AG10803 (cell line): ENCODE measurements around the gene EPB41L3.
A peak's percentile ranks its signal among the peaks of the same experiment; 100 is the strongest.

Experiments used
- DNase-seq: peaks from one replicate; pipeline ENCODE4 v3.0.0; 2010; ENCODE audit warnings: low read depth
- H3K4me3 ChIP-seq: 2 replicates; pipeline ENCODE4 v1.5.1; 2011; ENCODE audit warnings: mild to moderate bottlenecking, low read length, control low read depth
- TF ChIP-seq, protein P1 (sequence below): conservative IDR thresholded peaks from 2 replicates; pipeline ENCODE4 v1.5.1; 2011; ENCODE audit warnings: mild to moderate bottlenecking, low read length, control low read depth, inconsistent platforms

Gene EPB41L3

DNA sequence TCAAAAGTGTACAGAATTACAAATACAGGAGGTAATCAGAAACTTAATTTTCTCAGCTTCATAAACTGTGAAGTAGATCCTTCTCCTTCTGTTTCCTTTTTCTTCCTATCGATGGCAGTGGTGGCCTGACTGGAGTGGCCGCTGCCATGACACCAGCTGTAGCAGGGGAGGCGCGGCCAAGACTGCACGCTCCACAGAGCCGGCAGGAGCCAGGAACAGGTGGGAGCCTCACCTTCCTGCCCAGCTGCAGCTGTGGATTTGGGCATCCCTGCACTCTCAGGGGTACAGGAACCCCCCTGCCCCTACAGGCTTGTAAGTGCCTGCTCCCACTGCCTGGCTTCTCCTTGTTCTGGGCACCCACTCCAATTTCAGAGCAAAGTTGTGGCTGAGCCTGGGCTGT is 76.1 kb downstream of the EPB41L3 start:
- TF ChIP-seq, protein P1, sequence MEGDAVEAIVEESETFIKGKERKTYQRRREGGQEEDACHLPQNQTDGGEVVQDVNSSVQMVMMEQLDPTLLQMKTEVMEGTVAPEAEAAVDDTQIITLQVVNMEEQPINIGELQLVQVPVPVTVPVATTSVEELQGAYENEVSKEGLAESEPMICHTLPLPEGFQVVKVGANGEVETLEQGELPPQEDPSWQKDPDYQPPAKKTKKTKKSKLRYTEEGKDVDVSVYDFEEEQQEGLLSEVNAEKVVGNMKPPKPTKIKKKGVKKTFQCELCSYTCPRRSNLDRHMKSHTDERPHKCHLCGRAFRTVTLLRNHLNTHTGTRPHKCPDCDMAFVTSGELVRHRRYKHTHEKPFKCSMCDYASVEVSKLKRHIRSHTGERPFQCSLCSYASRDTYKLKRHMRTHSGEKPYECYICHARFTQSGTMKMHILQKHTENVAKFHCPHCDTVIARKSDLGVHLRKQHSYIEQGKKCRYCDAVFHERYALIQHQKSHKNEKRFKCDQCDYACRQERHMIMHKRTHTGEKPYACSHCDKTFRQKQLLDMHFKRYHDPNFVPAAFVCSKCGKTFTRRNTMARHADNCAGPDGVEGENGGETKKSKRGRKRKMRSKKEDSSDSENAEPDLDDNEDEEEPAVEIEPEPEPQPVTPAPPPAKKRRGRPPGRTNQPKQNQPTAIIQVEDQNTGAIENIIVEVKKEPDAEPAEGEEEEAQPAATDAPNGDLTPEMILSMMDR = no peak
- no peak for DNase-seq
- H3K4me3 ChIP-seq = no peak overlapping the region

DNA sequence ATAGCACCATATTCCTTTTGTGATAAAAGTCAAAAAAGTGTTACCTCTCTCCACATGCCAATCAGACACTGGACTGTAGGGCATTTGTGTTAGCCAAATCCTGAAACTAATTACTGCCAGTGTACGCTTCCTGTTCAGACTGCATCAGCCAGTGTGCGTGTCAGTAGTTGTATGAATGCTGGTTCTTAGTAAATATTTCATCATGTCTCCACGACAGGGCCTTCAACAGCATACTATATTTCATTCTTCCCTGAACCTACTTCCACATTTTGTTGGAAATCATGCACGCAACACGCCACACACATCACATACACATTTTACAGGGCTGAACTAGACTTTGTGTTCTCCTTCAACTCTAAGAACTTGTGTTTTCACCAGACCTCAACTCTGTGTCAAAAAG is 77.5 kb downstream of the EPB41L3 start:
- DNase-seq = peak; percentile 58
- H3K4me3 ChIP-seq = no peak overlapping the region
- TF ChIP-seq, protein P1 = no peak

DNA sequence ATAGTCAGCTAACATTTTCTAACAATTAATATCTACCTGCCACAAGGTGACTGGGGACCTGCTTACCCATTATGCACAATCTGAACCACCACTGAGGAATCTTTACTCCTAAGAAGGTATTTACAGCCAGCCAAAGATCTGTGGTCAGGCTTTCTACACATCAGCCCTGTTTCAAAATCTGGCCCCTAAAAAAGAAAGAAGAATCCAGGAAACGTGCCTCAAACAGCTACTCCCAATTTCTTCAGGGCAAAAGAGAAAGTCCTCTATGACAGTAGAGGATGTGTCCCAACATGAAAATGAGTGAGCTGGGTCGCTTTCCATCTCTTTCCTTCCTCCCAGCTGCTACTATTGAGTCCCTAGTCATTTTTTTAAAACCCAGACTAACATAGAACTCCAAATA is 79.5 kb downstream of the EPB41L3 start:
- no peak overlapping the region for H3K4me3 ChIP-seq
- TF ChIP-seq, protein P1 = no peak
- peak; percentile 53 for DNase-seq

DNA sequence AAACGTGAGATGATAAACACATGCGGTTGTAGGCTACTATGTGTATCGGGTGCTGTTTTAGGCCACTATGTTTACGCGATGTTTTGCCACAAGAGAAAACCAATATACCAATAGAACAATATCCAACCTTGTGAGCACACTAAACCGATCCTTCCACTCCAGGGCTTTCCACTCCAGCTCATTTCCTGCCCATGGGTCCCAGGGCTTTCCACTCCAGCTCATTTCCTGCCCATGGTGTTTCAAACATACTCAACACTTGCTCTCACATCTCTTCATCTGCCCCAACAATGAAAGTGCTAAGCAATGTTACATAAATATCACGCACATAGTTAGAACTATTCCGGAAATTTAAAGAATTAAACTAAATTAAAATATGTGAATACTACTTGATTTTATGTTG is 80.0 kb downstream of the EPB41L3 start:
- H3K4me3 ChIP-seq = no peak overlapping the region
- no peak for DNase-seq
- TF ChIP-seq, protein P1 = no peak

DNA sequence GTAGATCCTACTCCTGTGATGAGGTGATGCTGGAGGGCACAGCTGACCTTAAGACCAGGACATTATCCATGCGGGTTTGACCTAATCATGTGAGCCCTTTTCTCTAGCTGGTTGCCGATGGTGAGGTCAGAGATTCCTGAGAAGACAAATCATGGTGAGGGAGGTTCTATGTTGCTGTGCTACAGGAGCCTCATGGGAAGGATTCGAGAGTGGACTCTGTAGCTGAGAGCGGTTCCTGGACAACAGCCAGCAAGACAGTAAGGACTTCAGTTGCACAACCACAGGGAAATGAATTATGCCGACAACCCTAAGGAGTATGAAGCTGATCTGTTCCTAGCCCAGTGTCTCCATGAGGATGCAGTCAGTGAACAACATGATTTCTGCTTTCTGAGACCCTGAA is 80.4 kb downstream of the EPB41L3 start:
- DNase-seq = peak; percentile 87
- no peak overlapping the region for H3K4me3 ChIP-seq
- TF ChIP-seq, protein P1 = no peak

DNA sequence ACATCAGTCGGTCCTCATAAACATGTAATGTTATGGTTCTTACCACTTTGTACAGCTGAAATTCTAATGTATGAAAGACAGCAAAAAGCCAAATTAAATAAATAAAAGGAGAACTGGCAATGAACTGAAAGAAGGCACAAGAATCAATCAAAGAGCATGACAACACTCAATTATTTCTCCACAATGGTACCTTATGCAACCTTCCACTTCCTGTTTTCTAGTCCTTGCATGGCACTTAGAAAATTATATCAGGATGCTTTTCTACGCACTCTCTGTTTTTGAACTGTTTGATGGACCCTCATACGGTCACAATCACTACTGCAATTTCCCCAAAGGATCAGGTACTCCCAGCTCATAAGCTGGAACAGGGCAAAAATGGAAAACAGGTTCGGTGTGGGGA is 81.6 kb downstream of the EPB41L3 start:
- TF ChIP-seq, protein P1 = no peak
- DNase-seq = no peak
- no peak overlapping the region for H3K4me3 ChIP-seq

DNA sequence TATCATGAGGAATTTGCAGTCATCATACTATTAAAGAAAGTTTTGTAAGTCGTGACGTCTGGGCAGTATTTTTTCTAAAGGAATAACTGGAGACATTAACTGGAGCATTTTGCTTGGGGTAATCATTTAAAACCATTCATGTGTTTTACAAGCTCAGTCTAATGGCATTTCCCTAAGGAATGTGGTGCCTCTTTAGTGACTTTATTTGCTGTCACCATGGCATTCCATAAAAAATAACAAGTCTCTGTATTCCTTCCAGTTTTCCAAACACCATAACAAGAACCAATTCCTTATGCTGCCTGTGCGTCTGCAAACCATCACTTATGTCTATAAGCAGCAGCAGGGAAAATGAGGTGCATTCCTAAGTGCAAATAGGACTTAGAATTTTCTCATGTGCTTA is 82.8 kb downstream of the EPB41L3 start:
- DNase-seq = peak; percentile 57
- TF ChIP-seq, protein P1 = no peak

More for the DNA sequence above, 82.8 kb downstream of the EPB41L3 start:
- H3K4me3 ChIP-seq = no peak overlapping the region
